Caki2 (cell line): ENCODE data around the gene ACBD7. TPM values are rescaled to one million over a fixed set of nuclear protein-coding genes. Genes with fewer than 3 reads are reported as not detected.

Experiments used
- DNase-seq: peaks from one replicate; pipeline ENCODE4 v3.0.0-alpha.2; 2015; ENCODE audit warnings: low read depth
- in situ Hi-C: cut with HindIII; loops from 2 replicates; pipeline ENCODE4 v1.10.0; 2016; ENCODE audit warnings: low sequenced_read_pairs, low pct_unique_long_range_greater_than_20kb, mixed read lengths
- total RNA-seq: library from RNA; depleted of rRNA; stranded (reverse); fragments of >200 nt; shearing (Covaris generic); gene quantifications from 2 replicates; pipeline ENCODE4 v1.2.3, GENCODE V29; 2014; ENCODE audit warnings: low replicate concordance

The ACBD7 gene
- total RNA-seq, 1 experiment from 2014 or later, result 7.5 TPM

- peak; percentile 96 for DNase-seq
- in situ Hi-C loops, result no loop called here
These were observed 8.6 kb upstream of the ACBD7 start, which contains the start of gene RPP38 for GRCh38 chr10:15097011-15097812. TSS of gene RPP38 (plus strand) at chr10:15097355. CDS start at chr10:15103315, 5,960 bp downstream.

GRCh38 chr10:15096661-15097010 is 8.1 kb upstream of the ACBD7 start:
- no peak for DNase-seq

GRCh38 chr10:15092855-15093408 is 4.4 kb upstream of the ACBD7 start:
- in situ Hi-C loops, result no loop called here
- DNase-seq, result no peak

More at GRCh38 chr10:15096661-15097010, 8.1 kb upstream of the ACBD7 start:
- in situ Hi-C loops, result no loop called here

GRCh38 chr10:15091418-15091817 is 2.8 kb upstream of the ACBD7 start:
- no peak for DNase-seq
- in situ Hi-C loops, result no loop called here

GRCh38 chr10:15084502-15084922 is 4.1 kb downstream of the ACBD7 start:
- in situ Hi-C loops, result no loop called here
- peak; percentile 97 for DNase-seq

GRCh38 chr10:15083674-15084501 is 4.7 kb downstream of the ACBD7 start:
- in situ Hi-C loops, result no loop called here
- no peak for DNase-seq

- in situ Hi-C loops, result no loop called here
- DNase-seq, result no peak
These were observed 13.2 kb downstream of the ACBD7 start for GRCh38 chr10:15075421-15075820.

GRCh38 chr10:15072358-15072757 is 16.2 kb downstream of the ACBD7 start:
- peak; percentile 29 for DNase-seq
- in situ Hi-C loops, result no loop called here

- in situ Hi-C loops, result no loop called here
- no peak for DNase-seq
These were observed 19.3 kb downstream of the ACBD7 start for GRCh38 chr10:15069230-15069629.

GRCh38 chr10:15068802-15069201 is 19.8 kb downstream of the ACBD7 start:
- no peak for DNase-seq
- in situ Hi-C loops, result no loop called here

GRCh38 chr10:15067154-15067553 is 21.4 kb downstream of the ACBD7 start:
- in situ Hi-C loops, result no loop called here
- DNase-seq, result no peak

GRCh38 chr10:15060638-15061037 is 27.9 kb downstream of the ACBD7 start:
- in situ Hi-C loops, result no loop called here
- DNase-seq, result no peak

GRCh38 chr10:15059914-15060313 is 28.7 kb downstream of the ACBD7 start:
- in situ Hi-C loops, result no loop called here
- DNase-seq, result no peak

GRCh38 chr10:15058689-15059088 is 29.9 kb downstream of the ACBD7 start:
- no peak for DNase-seq
- in situ Hi-C loops, result no loop called here

GRCh38 chr10:15053061-15053460 is 35.5 kb downstream of the ACBD7 start:
- in situ Hi-C loops, result no loop called here
- DNase-seq, result peak; percentile 57

GRCh38 chr10:15052121-15052520 is 36.5 kb downstream of the ACBD7 start:
- DNase-seq, result peak; percentile 26
- in situ Hi-C loops, result no loop called here

- no peak for DNase-seq
These were observed 39.0 kb downstream of the ACBD7 start for GRCh38 chr10:15049533-15049932.

GRCh38 chr10:15046626-15047025 is 42.0 kb downstream of the ACBD7 start:
- peak; percentile 83 for DNase-seq
- in situ Hi-C loops, result no loop called here

More at GRCh38 chr10:15049533-15049932, 39.0 kb downstream of the ACBD7 start:
- in situ Hi-C loops, result no loop called here

GRCh38 chr10:15045380-15045779 is 43.2 kb downstream of the ACBD7 start:
- in situ Hi-C loops, result no loop called here
- DNase-seq, result peak; percentile 22
